ENCODE data around the gene GSDMA. TPM values are rescaled to one million over a fixed set of nuclear protein-coding genes. Genes with fewer than 3 reads are reported as not detected.
A peak's percentile ranks its signal among the peaks of the same experiment; 100 is the strongest.

The GSDMA gene
- total RNA-seq, 1 experiment from 2014 or later = 0.55 TPM

- peak overlapping the region; percentile 73 for H2AFZ ChIP-seq
- peak; percentile 80 to 88 for DNase-seq
- H3K4me2 ChIP-seq = peak overlapping the region; percentile 77
- no peaks in the 10 kb centered on the region for H3K9me3 ChIP-seq (ENCODE audit: insufficient read depth, low read depth)
- H3K4me3 ChIP-seq = peak overlapping the region; percentile 41; the same call in 1 of the 2 replicates
- intact Hi-C loops (cut with micrococcal nuclease; ENCODE audit: unreplicated experiment) = loop anchor here (10.0 kb wide), 1 partner anchor 198 kb away; no protein-coding TSS in a partner anchor
- peaks cover 20% of the 10 kb centered on the region for H3K4me1 ChIP-seq (replicated peaks; ENCODE audit: insufficient read depth)
- no peaks in the 10 kb centered on the region for H3K36me3 ChIP-seq (ENCODE audit: low read depth)
- no peaks in the 10 kb centered on the region for H3K79me2 ChIP-seq (ENCODE audit: low read depth)
- TF ChIP-seq, protein P1, sequence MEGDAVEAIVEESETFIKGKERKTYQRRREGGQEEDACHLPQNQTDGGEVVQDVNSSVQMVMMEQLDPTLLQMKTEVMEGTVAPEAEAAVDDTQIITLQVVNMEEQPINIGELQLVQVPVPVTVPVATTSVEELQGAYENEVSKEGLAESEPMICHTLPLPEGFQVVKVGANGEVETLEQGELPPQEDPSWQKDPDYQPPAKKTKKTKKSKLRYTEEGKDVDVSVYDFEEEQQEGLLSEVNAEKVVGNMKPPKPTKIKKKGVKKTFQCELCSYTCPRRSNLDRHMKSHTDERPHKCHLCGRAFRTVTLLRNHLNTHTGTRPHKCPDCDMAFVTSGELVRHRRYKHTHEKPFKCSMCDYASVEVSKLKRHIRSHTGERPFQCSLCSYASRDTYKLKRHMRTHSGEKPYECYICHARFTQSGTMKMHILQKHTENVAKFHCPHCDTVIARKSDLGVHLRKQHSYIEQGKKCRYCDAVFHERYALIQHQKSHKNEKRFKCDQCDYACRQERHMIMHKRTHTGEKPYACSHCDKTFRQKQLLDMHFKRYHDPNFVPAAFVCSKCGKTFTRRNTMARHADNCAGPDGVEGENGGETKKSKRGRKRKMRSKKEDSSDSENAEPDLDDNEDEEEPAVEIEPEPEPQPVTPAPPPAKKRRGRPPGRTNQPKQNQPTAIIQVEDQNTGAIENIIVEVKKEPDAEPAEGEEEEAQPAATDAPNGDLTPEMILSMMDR (conservative IDR thresholded peaks at IDR 0.05) = no peak
- no peak for TF ChIP-seq EZH2 (IDR thresholded peaks at IDR 0.05; ENCODE audit: low read depth)
- H3K27me3 ChIP-seq (ENCODE audit: insufficient read depth, low read depth) = no peaks in the 10 kb centered on the region
- H4K20me1 ChIP-seq (ENCODE audit: insufficient read depth) = no peaks in the 10 kb centered on the region
- ChIA-PET CTCF (interaction anchor here (0.6 kb wide), 2 partner anchors 160 to 320 kb away, joined by 7 to 10 read pairs; no protein-coding TSS in a partner anchor), POLR2A (ENCODE audit: unreplicated experiment) (interaction anchor here (0.6 to 0.7 kb wide), 4 partner anchors 136 to 1034 kb away, joined by 5 to 8 read pairs (median 6); no protein-coding TSS in a partner anchor)
- BruUV-seq (replicated peaks) = no TSS peak
- no peak overlapping the region for H3K27ac ChIP-seq
- peaks cover 14% of the 10 kb centered on the region; the same call in 1 of the 2 replicates for H3F3A ChIP-seq (ENCODE audit: insufficient read depth, low read depth)
- no peaks in the 10 kb centered on the region for H3K9me2 ChIP-seq (ENCODE audit: insufficient read depth)
Measured at GRCh38 chr17:39952680-39953470, 9.9 kb upstream of the GSDMA start.

- Histone ChIP-seq H3K9me3 (ENCODE audit: insufficient read depth, low read depth) (no peaks in the 10 kb centered on the region), H3F3A (ENCODE audit: insufficient read depth, low read depth) (peaks cover 13% of the 10 kb centered on the region; the same call in 1 of the 2 replicates), H3K36me3 (ENCODE audit: low read depth) (no peaks in the 10 kb centered on the region), H2AFZ (peak overlapping the region; percentile 66; the same call in 1 of the 2 replicates), H3K4me1 (replicated peaks; ENCODE audit: insufficient read depth) (peaks cover 15% of the 10 kb centered on the region), H3K27ac (no peak overlapping the region), H3K9me2 (ENCODE audit: insufficient read depth) (no peaks in the 10 kb centered on the region), H3K27me3 (ENCODE audit: insufficient read depth, low read depth) (no peaks in the 10 kb centered on the region), H3K4me3 (peak overlapping the region; percentile 13; the same call in 1 of the 2 replicates), H3K79me2 (ENCODE audit: low read depth) (no peaks in the 10 kb centered on the region), H4K20me1 (ENCODE audit: insufficient read depth) (no peaks in the 10 kb centered on the region), H3K4me2 (peak overlapping the region; percentile 54)
- intact Hi-C loops (cut with micrococcal nuclease; ENCODE audit: unreplicated experiment) = loop anchor here (10.0 kb wide), 1 partner anchor 199 kb away; no protein-coding TSS in a partner anchor
- ChIA-PET CTCF (no interaction called here), POLR2A (ENCODE audit: unreplicated experiment) (interaction anchor here (0.6 to 0.7 kb wide), 3 partner anchors 137 to 279 kb away, joined by 6 to 8 read pairs (median 7); no protein-coding TSS in a partner anchor)
- TF ChIP-seq, protein P1 (conservative IDR thresholded peaks at IDR 0.05) = no peak
- no peak for TF ChIP-seq EZH2 (IDR thresholded peaks at IDR 0.05; ENCODE audit: low read depth)
- BruUV-seq (replicated peaks) = TSS peak; percentile 63
- DNase-seq = no peak
Measured at GRCh38 chr17:39953471-39953888, 9.3 kb upstream of the GSDMA start.

DNA sequence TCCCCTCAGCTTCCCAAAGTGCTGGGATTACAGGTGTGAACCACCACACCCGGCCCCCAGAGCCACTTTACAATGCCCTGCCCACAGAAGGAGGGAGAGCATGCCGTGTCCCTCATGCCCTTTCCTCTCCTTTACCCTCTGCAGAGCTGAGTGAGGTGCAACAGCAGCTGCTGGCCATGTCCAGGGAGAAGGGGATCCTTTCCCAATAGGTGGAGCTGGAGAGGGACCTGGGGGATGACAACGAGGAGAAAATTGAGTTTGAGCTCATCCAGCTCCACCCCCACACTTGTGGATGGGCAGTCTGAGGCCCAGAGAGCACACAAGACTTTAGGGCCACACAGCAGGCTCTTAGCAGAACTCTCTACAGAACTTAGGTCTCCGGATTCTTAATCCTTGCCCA is 7.9 kb upstream of the GSDMA start:
- no TSS peak for BruUV-seq (replicated peaks)
- Histone ChIP-seq H4K20me1 (ENCODE audit: insufficient read depth) (no peaks in the 10 kb centered on the region), H3K9me2 (ENCODE audit: insufficient read depth) (no peaks in the 10 kb centered on the region), H3F3A (ENCODE audit: insufficient read depth, low read depth) (peaks cover 9% of the 10 kb centered on the region; the same call in 1 of the 2 replicates), H3K36me3 (ENCODE audit: low read depth) (no peaks in the 10 kb centered on the region), H3K27ac (no peak overlapping the region), H2AFZ (no peak overlapping the region), H3K4me3 (no peak overlapping the region), H3K4me2 (no peak overlapping the region), H3K9me3 (ENCODE audit: insufficient read depth, low read depth) (no peaks in the 10 kb centered on the region), H3K27me3 (ENCODE audit: insufficient read depth, low read depth) (no peaks in the 10 kb centered on the region), H3K4me1 (replicated peaks; ENCODE audit: insufficient read depth) (peaks cover 8% of the 10 kb centered on the region), H3K79me2 (ENCODE audit: low read depth) (no peaks in the 10 kb centered on the region)
- DNase-seq = no peak
- ChIA-PET POLR2A (ENCODE audit: unreplicated experiment) (interaction anchor here (0.6 kb wide), 1 partner anchor 223 kb away, joined by 3 read pairs; no protein-coding TSS in a partner anchor), CTCF (interaction anchor here (0.6 to 0.7 kb wide), 2 partner anchors 15 to 215 kb away, joined by 3 to 4 read pairs; no protein-coding TSS in a partner anchor)
- intact Hi-C loops (cut with micrococcal nuclease; ENCODE audit: unreplicated experiment) = loop anchor here (10.0 kb wide), 1 partner anchor 200 kb away; no protein-coding TSS in a partner anchor
- TF ChIP-seq EZH2 (IDR thresholded peaks at IDR 0.05; ENCODE audit: low read depth) = no peak
- TF ChIP-seq, protein P1 (conservative IDR thresholded peaks at IDR 0.05) = no peak

Data from PC-9 (cell line).